OCI-LY1 (cell line): Measurements from ENCODE around the gene PDIK1L.

Source experiments
- EZH2 ChIP-seq: fragments of 200-600 bp; sonication (generic), shearing (Covaris generic); IDR thresholded peaks from 2 replicates; pipeline ENCODE4 v1.8.0; 2017; ENCODE audit warnings: borderline replicate concordance, mixed run types, mild to moderate bottlenecking, antibody characterized with exemption, low read length, moderate library complexity, mixed read lengths
- TF ChIP-seq, protein P1 (sequence below): fragments of 200-600 bp; sonication (generic), shearing (Covaris generic); IDR thresholded peaks from 2 replicates; pipeline ENCODE4 v1.5.1; 2017; ENCODE audit warnings: mild to moderate bottlenecking, antibody characterized with exemption, low read length, moderate library complexity, mixed read lengths

DNA sequence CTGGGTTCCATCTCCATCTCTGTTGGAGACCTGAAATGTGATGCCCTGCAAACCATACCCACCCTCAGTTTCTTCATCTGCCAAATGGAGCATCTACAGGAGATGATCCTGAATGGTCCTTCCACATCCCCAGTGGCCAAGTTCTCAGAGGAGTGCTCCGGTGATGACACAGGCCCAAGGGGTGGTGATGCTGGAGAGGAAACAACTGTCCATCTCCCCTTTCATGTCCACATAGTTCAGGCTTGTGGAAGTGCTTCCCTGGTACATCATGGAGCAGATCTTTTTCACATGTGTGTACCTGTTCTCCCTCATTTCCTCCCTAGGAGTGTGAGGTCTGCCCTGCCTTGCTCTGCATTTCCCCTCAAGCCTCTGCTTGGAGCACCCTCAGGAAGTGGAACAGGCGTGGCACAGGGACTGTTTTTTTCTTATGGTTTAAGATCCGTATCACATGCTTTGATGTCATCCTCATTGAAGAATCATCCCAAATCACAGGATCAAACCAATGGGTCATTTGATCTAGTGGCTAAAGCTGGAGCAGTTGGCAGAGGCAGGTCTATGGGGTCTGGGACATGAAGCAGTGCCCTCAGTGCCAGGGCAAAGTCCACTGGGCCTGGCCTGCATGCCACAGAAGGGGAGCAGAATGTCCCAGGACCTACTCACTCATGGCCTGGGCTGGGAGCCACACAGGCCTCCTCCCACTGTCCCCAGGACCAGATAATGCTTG lies 36.0 kb upstream of the PDIK1L start:
- TF ChIP-seq, protein P1, sequence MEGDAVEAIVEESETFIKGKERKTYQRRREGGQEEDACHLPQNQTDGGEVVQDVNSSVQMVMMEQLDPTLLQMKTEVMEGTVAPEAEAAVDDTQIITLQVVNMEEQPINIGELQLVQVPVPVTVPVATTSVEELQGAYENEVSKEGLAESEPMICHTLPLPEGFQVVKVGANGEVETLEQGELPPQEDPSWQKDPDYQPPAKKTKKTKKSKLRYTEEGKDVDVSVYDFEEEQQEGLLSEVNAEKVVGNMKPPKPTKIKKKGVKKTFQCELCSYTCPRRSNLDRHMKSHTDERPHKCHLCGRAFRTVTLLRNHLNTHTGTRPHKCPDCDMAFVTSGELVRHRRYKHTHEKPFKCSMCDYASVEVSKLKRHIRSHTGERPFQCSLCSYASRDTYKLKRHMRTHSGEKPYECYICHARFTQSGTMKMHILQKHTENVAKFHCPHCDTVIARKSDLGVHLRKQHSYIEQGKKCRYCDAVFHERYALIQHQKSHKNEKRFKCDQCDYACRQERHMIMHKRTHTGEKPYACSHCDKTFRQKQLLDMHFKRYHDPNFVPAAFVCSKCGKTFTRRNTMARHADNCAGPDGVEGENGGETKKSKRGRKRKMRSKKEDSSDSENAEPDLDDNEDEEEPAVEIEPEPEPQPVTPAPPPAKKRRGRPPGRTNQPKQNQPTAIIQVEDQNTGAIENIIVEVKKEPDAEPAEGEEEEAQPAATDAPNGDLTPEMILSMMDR, result no peak
- no peak for TF ChIP-seq EZH2
